HG02571 (cell line): Measurements from ENCODE around the gene DOCK1.

Source experiments
- ATAC-seq: cut with Tn5 transposase; IDR thresholded peaks from one replicate; pipeline ENCODE4 v1.9.1; 2021; ENCODE audit warnings: mild to moderate bottlenecking, moderate library complexity; ENCODE audit not compliant: unreplicated experiment

The DOCK1 gene

GRCh38 chr10:127485153-127485857 lies 580.1 kb downstream of the DOCK1 start:
- ATAC-seq = no peak

- ATAC-seq = no peak
Measured at GRCh38 chr10:127486355-127486754, 581.1 kb downstream of the DOCK1 start.

DNA sequence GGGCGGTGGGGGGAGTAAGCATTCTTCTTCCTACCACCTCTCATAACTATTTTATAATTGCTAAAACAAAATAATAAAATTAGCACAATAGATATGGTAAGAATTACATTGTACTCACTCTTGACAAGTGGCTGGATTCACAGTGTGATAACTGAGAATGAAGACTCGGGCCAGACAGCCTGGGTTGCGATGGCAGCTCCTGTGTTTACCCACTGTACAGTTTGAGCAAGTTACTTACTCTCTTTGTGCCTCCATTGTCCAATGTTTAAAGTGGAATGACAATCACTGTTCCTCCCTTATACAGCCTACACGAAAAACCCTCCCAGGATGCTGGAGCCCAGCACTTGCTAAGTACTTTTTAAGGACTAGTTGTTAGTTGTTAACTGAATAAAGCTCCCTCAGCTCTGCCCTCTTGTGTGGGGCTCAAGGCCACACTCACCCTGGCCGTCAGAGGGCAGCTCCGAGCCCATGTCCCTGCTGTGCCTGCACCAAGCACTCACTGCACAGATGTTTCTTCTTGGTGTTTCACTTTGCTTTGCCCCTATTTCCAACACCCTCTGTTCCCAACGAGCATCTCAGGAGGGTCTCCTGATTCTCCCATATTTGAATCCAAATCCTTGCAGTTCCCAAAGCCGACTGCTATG lies 587.5 kb downstream of the DOCK1 start:
- no peak for ATAC-seq

DNA sequence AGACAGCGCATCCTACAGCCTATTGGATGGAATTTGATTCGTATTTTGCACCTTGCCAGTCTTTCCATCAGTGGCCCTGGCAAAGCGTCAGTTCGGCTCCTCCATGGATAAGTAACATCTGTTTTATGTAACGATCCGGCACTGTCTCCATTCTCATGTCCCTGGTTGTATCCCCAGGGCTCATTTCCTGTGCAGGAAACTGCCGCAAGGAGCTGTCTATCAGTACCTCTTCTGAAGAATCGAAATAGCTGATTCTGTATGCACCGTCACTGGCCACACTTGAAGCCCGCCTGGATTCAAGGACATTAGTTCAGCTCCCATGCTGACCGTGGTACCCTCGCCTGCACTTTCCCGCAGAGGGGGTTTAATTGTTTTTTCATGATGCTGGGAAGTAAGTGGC lies 590.8 kb downstream of the DOCK1 start:
- ATAC-seq = no peak

DNA sequence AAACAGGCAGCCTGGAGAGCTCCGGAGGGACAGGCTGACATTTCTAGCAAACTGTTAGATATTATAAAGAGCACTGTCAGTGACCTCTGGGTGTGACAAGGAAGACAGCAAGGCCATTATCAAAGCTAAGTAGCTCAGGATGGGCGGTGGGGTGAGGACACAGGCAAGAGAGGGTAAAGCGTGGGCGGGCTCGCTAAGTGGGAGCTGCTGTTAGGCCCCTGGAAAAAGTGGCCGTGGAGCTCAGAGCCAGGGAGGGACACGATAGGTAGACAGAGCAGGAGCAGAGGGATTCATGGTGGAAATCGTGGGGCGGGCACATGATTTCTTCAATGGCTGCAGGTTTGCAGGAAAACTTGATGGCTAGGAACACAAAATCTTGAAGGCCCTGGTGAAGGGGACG lies 592.5 kb downstream of the DOCK1 start:
- no peak for ATAC-seq

DNA sequence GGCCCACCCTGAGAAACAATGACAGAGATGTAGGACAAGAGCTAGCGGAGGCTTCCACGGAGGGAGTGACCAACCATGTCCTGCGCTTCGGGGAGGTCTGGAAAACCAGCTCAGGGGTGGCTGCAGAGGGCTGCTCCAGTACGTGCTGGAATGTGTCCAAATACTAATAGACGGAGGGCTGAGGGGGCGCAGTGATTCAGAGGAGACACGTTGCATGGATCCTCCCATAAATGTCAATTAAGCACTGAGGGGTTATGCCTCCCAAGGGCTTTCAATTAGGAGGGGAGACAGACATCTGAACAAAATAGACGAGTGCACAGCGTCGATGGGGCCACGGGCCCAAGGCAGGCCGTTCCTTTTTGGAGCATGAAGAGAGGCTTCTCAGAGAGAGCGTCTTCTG lies 592.9 kb downstream of the DOCK1 start:
- no peak for ATAC-seq

DNA sequence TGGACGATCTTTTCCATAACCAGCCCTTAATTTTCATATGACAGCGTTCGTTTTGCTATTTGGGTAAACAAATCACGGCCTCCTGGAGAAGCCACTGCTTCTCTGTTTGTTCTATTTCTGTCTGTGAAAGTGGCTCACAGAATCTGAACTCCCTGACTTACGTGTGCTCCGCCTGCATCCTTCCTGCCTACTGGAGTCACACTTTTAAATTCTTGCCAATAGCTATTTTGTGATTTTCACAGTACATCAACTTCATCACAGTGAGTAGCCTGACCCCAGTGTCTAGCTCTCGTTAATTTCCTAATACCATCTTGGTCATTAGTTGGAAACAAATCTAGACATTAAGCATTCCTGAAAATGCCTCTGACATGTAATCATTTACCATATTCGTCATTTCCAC lies 594.9 kb downstream of the DOCK1 start:
- no peak for ATAC-seq
